Activated T-cell treated with anti-CD3 and anti-CD28 coated beads, Interleukin-2, amount 50 U/mL, for 24 hours (primary cell): ENCODE results near the gene CERS6.
"Not testable (repeated sequence)": the region's sequence is repeated elsewhere in the genome, so short reads cannot be mapped to it uniquely, and the experiment has no call there.

ENCODE experiments used
- DNase-seq: peaks from one replicate; pipeline ENCODE4 v3.0.0-alpha.2; 2020
- H3K27ac Mint-ChIP-seq: 2 replicates; pipeline ENCODE4 v1.8.0; 2020; ENCODE audit warnings: mild to moderate bottlenecking, mixed read lengths
- H3K27me3 Mint-ChIP-seq: 2 replicates; pipeline ENCODE4 v1.8.0; 2020; ENCODE audit warnings: mixed read lengths
- H3K36me3 Mint-ChIP-seq: 2 replicates; pipeline ENCODE4 v1.8.0; 2020; ENCODE audit warnings: low read depth, mixed read lengths
- H3K4me1 Mint-ChIP-seq: 2 replicates; pipeline ENCODE4 v1.8.0; 2020; ENCODE audit warnings: low read depth, mixed read lengths
- H3K4me3 Mint-ChIP-seq: 2 replicates; pipeline ENCODE4 v1.8.0; 2020; ENCODE audit warnings: mild to moderate bottlenecking, moderate library complexity, mixed read lengths
- H3K9me3 Mint-ChIP-seq: 2 replicates; pipeline ENCODE4 v1.8.0; 2020; ENCODE audit warnings: mixed read lengths

CERS6 gene

DNA sequence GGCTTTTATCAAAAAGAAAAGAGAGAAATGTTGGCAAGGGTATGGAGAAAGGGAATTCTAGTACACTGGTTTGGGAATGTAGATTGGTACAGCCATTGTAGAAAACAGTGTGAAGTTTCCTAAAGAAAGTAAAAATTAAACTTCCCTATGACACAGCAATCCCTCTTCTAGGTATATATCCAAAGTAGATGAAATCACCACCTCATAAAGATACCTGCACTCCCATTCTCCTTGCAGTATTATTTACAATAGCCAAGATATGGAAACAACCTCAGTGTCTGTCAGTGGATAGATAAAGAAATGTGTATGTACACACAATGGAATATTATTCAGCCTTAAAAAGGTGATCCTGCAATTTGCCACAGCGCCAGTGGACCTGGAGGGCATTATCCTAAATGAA, 199.1 kb downstream of the CERS6 start:
- Mint-ChIP-seq H3K27ac (no peak overlapping the region), H3K9me3 (no peaks in the 10 kb centered on the region), H3K4me1 (peaks cover 4% of the 10 kb centered on the region), H3K36me3 (peaks cover 7% of the 10 kb centered on the region), H3K4me3 (no peak overlapping the region), H3K27me3 (no peaks in the 10 kb centered on the region)
- no peak for DNase-seq

DNA sequence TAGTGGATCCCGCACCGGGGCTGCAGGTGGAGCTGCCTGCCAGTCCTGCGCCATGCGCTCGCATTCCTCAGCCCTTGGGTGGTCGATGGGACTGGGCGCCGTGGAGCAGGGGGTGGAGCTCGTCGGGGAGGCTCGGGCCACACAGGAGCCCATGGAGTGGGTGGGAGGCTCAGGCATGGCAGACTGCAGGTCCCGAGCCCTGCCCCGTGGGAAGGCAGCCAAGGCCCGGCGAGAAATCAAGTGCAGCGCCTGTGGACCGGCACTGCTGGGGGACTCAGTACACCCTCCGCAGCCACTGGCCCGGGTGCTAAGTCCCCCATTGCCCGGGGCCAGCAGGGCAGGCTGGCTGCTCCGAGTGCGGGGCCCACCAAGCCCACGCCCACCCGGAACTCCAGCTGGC, 201.3 kb downstream of the CERS6 start:
- H3K9me3 Mint-ChIP-seq, H3K4me3 Mint-ChIP-seq, H3K27me3 Mint-ChIP-seq, H3K27ac Mint-ChIP-seq, H3K36me3 Mint-ChIP-seq, H3K4me1 Mint-ChIP-seq, DNase-seq: not testable (repeated sequence)

DNA sequence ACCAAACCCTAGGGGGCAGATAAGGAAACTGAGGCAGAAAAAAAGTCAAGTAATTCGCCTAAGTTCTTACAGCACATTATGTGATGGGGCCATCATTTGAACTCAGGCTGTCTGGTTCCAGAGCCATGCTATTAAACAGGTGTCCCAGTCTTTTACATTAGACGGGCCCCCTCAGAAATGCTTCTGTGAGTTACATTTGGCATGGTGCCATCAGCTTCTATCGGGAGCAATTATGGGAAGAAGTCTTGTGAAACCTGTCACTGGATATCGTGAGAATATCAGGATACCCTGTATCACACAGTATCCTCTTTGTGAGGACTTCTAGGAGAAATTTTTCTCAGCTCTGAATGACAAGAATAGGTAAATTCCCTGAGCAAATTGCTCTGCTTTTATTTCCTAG, 202.6 kb downstream of the CERS6 start:
- H3K36me3 Mint-ChIP-seq: peaks cover 7% of the 10 kb centered on the region
- no peaks in the 10 kb centered on the region for H3K27me3 Mint-ChIP-seq
- no peak overlapping the region for H3K27ac Mint-ChIP-seq
- no peak overlapping the region for H3K4me3 Mint-ChIP-seq
- H3K9me3 Mint-ChIP-seq: no peaks in the 10 kb centered on the region
- no peak for DNase-seq
- H3K4me1 Mint-ChIP-seq: no peaks in the 10 kb centered on the region

DNA sequence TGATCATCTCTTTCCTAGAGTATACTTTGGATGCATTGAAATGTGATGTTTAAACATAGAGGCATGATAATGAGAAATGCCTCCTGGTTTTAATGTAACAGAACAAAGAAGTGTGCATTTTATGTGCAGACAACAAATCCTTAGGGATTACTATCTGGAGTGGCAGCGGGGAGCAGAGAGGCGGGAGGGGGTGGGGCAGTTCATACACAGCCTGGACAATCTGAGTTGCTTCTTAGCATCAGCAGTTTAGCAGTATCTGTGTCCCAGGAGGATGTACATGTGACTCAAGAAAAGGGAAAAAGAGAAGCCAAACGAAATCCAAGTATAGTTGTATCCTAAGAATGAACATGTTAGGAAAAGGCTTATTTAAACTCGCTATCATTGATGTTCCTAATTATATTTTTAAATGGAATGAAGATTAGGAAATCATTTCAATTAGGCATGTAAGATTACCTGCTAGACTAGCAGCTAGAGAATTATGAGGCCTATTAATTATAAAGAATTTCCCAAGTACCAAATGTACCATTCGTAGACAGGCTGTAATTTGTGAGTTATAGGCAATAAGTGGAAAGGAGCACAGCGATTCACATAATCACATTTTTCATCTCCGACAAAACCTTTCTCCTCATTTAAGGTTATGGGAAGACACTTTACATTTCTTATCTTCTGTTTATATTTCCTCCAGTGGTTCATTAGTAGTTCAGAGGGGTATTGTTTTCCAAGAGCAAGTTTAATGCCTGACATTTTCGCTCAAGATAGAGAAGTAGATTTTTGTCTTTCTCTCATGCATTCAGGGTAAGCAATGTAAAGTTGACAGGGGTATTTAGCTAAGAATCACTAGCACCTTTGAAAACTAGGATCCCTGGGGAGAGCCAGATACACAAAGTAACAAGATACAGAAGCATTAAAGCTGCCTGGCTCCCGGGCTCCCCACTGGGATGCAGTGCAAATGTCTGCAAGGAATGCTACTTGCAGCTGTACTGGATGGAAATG, 205.1 kb downstream of the CERS6 start:
- H3K27ac Mint-ChIP-seq: no peak overlapping the region
- H3K36me3 Mint-ChIP-seq: peaks cover 6% of the 10 kb centered on the region
- peaks cover 18% of the 10 kb centered on the region for H3K4me1 Mint-ChIP-seq
- no peak overlapping the region for H3K4me3 Mint-ChIP-seq
- no peaks in the 10 kb centered on the region for H3K9me3 Mint-ChIP-seq
- DNase-seq: no peak
- H3K27me3 Mint-ChIP-seq: no peaks in the 10 kb centered on the region

DNA sequence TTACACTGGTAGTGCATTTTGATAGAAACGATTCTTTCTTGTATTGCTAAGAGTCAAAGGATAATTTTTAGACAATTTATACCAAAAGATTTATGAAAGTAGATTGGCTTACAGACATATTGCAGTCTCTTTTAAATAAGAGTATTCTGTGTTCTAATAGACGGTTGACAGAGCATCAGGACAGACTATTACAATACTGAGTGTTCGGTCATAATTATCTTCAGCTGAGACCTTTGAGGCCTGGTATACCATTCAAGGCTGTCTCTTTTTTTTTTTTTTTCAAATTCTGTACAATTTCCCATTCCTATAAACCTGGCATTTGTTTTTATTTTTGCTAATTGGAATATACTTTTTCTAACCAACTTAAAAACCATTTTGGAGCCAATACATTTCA, 205.8 kb downstream of the CERS6 start:
- Mint-ChIP-seq H3K27me3 (no peaks in the 10 kb centered on the region), H3K4me1 (peaks cover 25% of the 10 kb centered on the region), H3K9me3 (no peaks in the 10 kb centered on the region), H3K27ac (no peak overlapping the region), H3K4me3 (no peak overlapping the region), H3K36me3 (peaks cover 6% of the 10 kb centered on the region)
- no peak for DNase-seq

DNA sequence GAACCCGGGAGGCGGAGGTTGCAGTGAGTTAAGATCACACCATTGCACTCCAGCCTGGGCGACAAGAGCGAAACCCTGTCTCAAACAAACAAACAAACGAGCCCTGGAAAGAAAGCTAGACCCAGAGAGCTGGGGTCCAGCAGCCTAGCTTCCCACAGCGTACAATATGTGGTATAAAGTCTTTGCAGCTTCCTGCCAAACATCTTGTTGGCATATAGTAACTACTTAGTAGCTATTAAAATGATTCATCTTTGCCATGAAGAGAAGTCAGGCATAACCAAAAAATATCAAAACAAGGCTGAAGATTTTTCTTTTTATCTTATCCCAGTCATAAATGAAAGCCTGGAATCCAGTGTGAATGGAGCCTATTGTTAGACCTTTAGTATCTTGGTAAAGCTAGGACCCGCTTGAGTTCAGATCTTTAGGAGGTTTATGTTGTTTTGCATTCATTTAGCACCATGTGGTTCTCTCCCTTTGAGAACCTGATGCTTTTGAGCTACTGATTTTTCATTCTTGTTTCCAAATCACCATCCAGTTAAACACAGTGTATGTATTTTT, 206.7 kb downstream of the CERS6 start:
- H3K27ac Mint-ChIP-seq: no peak overlapping the region
- no peak for DNase-seq
- H3K36me3 Mint-ChIP-seq: peaks cover 4% of the 10 kb centered on the region
- no peak overlapping the region for H3K4me3 Mint-ChIP-seq
- no peaks in the 10 kb centered on the region for H3K9me3 Mint-ChIP-seq
- H3K4me1 Mint-ChIP-seq: peaks cover 32% of the 10 kb centered on the region
- no peaks in the 10 kb centered on the region for H3K27me3 Mint-ChIP-seq

DNA sequence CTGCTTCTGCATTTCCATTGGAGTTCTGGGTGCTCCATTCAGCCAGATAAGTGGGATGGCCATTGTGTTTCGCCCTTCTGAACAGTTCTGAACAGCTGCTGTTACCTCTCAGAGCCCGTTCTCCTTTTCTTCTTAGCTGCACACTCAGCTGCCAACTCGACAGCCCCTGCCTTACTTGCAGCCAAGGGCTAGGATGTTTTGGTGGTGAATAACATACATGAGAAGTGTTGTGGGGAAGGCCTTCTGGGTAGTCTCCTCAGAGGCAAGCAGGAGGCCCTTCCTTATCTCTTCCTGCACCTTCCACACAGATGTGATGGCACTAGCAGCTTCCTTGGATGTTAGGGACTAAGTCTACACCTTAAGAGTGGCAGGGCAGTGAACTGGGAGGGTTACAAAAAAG, 207.9 kb downstream of the CERS6 start:
- H3K4me3 Mint-ChIP-seq: no peak overlapping the region
- H3K9me3 Mint-ChIP-seq: no peaks in the 10 kb centered on the region
- peaks cover 35% of the 10 kb centered on the region for H3K4me1 Mint-ChIP-seq
- DNase-seq: no peak
- H3K27ac Mint-ChIP-seq: no peak overlapping the region
- peaks cover 4% of the 10 kb centered on the region for H3K36me3 Mint-ChIP-seq
- no peaks in the 10 kb centered on the region for H3K27me3 Mint-ChIP-seq

DNA sequence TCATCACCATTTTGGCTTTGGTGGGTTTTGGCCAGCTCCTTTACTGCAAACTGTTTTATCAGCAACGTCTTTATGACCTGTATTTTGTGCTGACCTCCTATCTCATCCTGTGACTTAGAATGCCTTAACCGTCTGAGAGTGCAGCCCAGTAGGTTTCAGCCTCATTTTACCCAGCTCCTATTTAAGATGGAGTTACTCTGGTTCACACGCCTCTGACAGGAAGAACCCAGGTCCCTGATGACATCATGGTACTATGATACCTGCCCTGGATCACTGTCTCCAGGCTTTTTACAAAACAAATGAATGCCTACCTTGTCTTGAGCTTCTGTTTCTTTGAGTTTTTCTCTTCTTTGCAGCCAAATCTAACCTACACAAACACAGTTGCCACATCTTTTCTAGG, 208.6 kb downstream of the CERS6 start:
- not testable (repeated sequence) for H3K27me3 Mint-ChIP-seq, H3K27ac Mint-ChIP-seq, H3K4me3 Mint-ChIP-seq, H3K36me3 Mint-ChIP-seq, DNase-seq, H3K9me3 Mint-ChIP-seq
- peaks cover 41% of the 10 kb centered on the region for H3K4me1 Mint-ChIP-seq

DNA sequence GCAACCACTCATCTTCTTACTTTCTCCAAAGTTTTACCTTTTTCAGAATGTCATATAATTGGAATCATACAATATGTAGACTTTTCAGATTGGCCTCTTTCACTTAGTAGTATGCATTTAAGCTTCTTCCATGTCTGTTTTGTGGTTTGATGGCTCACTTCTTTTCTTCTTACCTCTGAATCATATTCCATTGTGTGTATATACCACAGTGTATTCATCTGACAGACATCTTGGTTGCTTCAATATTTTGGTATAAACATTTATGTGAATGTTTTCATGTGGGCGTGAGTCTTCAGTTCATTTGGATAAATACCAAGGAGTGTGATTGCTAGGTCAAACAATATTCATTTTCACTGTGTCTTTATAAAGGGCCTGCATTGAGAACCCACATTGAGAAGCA, 210.3 kb downstream of the CERS6 start:
- Mint-ChIP-seq H3K4me1 (peaks cover 43% of the 10 kb centered on the region), H3K4me3 (no peak overlapping the region), H3K9me3 (no peaks in the 10 kb centered on the region), H3K27me3 (no peaks in the 10 kb centered on the region), H3K27ac (no peak overlapping the region), H3K36me3 (peaks cover 5% of the 10 kb centered on the region)
- no peak for DNase-seq

DNA sequence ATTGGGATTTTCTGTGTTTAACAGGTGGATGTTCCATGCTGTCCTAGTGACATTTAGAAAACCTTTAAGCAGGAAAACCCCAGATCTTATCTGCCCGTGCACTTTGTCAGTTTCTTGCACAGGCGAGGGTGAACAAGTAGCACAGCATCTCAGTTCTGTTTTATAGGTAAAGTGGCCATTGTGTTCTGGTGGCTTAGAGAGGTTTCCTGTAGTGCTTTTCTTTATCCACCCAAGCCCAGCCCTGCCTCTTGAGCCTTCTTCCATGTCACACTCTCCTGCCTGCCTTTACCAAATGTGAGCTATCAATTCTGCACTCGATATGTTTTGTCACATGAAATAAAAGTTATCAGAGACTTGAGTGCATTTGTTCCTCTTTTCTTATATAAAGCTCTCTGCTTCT, 211.1 kb downstream of the CERS6 start:
- no peak overlapping the region for H3K27ac Mint-ChIP-seq
- DNase-seq: no peak
- no peak overlapping the region for H3K4me3 Mint-ChIP-seq
- no peaks in the 10 kb centered on the region for H3K27me3 Mint-ChIP-seq
- peaks cover 6% of the 10 kb centered on the region for H3K36me3 Mint-ChIP-seq
- peaks cover 43% of the 10 kb centered on the region for H3K4me1 Mint-ChIP-seq
- H3K9me3 Mint-ChIP-seq: no peaks in the 10 kb centered on the region

DNA sequence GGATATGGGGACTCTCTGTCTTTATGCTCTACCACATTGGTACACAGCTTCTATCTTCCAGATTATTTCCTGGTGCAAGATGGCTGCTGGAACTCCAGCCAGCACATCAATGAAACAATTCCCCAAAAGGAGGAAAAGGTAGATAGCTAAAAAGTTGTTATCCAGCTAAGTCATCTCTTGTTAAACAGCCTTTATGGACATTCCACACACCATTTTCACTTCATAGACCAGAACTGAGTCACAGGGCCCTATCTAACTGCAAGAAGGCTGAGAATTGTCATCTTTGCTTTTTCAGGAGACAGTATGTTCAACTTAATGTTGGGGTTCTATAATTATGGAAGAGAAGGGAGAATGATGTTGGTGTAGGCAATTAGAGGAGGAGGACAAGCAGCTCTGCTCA, 213.1 kb downstream of the CERS6 start:
- peaks cover 39% of the 10 kb centered on the region for H3K4me1 Mint-ChIP-seq

DNA sequence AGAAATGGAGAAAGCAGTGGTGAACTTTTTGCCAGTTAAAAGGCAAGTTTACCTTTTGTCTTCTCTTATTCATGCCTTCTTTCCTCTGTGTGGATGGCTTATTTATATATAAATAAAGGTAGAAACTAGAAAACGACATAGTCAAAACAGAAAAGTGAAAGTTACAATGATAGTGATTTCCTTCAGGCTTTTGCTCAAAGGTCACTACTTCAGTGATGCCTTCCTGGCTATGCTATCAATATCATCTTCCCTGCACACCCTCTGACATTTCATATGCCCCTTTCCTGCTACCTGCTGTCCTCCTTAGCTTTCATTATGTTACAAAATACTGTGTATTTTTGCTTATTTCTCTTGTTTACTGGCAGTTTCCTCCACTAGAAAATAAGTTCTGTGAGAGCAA, 214.4 kb downstream of the CERS6 start:
- Mint-ChIP-seq H3K4me3 (no peak overlapping the region), H3K36me3 (peaks cover 2% of the 10 kb centered on the region), H3K27me3 (no peaks in the 10 kb centered on the region), H3K9me3 (no peaks in the 10 kb centered on the region), H3K4me1 (peaks cover 29% of the 10 kb centered on the region), H3K27ac (no peak overlapping the region)
- DNase-seq: no peak

More for the DNA sequence above, 213.1 kb downstream of the CERS6 start:
- Mint-ChIP-seq H3K27me3 (no peaks in the 10 kb centered on the region), H3K36me3 (peaks cover 4% of the 10 kb centered on the region), H3K4me3 (no peak overlapping the region), H3K27ac (no peak overlapping the region), H3K9me3 (no peaks in the 10 kb centered on the region)
- DNase-seq: no peak

DNA sequence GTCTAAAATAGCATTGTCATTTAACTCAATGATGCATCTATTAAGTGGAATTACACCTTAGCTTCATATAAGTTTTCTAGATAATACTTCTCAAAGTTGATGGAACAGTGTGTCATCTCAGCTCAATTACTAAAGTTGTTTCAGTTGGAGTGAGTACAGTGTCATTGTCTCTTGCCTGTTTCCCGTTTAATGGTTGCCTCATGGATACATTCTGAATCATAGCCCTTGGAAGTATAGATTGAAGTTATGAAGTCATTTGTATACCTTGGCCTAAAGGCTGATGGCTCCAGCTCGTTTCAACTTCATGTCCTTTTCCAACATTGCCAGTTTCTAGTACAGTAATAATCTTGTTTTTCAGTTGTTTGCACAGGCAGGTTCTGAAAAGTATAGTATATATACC, 215.9 kb downstream of the CERS6 start:
- no peak overlapping the region for H3K27ac Mint-ChIP-seq
- H3K36me3 Mint-ChIP-seq: peaks cover 10% of the 10 kb centered on the region
- H3K9me3 Mint-ChIP-seq: no peaks in the 10 kb centered on the region
- H3K4me1 Mint-ChIP-seq: peaks cover 18% of the 10 kb centered on the region
- H3K4me3 Mint-ChIP-seq: no peak overlapping the region
- H3K27me3 Mint-ChIP-seq: no peaks in the 10 kb centered on the region
- no peak for DNase-seq

DNA sequence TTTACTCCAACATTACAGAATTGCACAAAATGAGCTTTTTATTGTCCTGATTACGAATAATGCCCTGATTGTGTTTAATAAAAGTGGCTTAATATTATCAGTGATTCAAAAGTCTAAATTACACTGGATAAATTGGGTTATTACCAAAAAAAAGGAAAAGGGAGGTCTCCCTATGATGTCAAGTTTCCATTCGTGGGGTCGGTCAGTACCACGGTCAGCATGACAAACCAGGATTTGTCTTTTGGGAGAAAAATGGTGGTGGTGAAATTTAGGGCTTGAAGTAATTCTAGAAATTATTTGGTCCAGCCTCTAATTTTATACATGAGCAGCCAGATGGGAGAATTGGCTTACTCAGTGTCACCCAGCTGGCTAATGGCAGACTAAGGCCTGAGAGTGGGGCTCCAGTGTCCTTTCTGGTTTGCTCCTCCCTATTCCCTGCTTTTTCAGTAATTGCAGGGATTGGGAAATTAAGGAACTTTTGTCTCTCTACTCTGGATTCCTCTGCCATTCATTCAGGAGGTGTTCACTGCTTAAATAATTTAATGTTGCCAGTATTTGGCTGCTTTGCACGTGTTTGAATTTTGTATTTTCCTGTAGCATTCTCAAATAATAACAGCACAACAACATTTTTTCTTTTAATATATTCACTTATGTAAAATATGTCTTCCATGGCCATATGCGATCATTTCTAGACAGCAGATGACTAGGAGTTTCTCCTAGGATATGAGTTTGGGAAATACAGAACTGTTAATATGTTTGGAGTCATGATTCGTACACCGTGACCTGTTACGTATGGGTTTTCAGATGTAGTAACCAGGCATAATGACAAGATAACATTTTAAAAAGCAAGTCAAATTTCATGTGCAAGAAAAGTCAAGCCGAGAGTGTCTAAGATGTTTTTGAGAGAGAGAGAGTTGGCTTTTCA, 217.5 kb downstream of the CERS6 start:
- H3K4me1 Mint-ChIP-seq: peaks cover 8% of the 10 kb centered on the region
- DNase-seq: no peak
- H3K4me3 Mint-ChIP-seq: no peak overlapping the region
- H3K27ac Mint-ChIP-seq: no peak overlapping the region
- H3K9me3 Mint-ChIP-seq: no peaks in the 10 kb centered on the region
- no peaks in the 10 kb centered on the region for H3K27me3 Mint-ChIP-seq
- H3K36me3 Mint-ChIP-seq: peaks cover 13% of the 10 kb centered on the region
